HepG2 (cell line): Measurements from ENCODE around the gene ACBD6. TPM values are rescaled to one million over a fixed set of nuclear protein-coding genes. Genes with fewer than 3 reads are reported as not detected.
A peak's percentile ranks its signal among the peaks of the same experiment; 100 is the strongest.

Source experiments
- ATAC-seq: fragments of 200-7000 bp; cut with Tn5 transposase; 3 replicates; pipeline ENCODE4 v1.9.1; 2020; ENCODE audit warnings: mild to moderate bottlenecking, moderate library complexity
- BruUV-seq: library from RNA; stranded (reverse); fragments of 400-500 nt; replicated peaks from 2 replicates; lab custom pipeline; 2021; lab: Mats Ljungman, UMichigan
- CTCF ChIA-PET: fragments of 300-600 bp; formaldehyde crosslinking; extraction: SDS; loops from one replicate; lab custom pipeline; 2021; ENCODE audit warnings: low total read pairs, inconsistent platforms, low intra/inter-chr PET ratio; lab: Yijun Ruan, JAX
- POLR2A ChIA-PET: fragments of 350-600 bp; sonication (Branson Sonifier 250); formaldehyde crosslinking; loops from one replicate; lab custom pipeline; 2020; ENCODE audit warnings: antibody characterized with exemption, inconsistent platforms; lab: Yijun Ruan, JAX
- DNase-seq: peaks from one replicate; pipeline ENCODE4 v3.0.0-alpha.2; 2015; ENCODE audit warnings: low spot score
- FAIRE-seq: peaks from 3 replicates; lab custom pipeline; 2011; peaks lifted over from hg19 to GRCh38; lab: Jason Lieb, UNC
- H2AFZ ChIP-seq: one replicate; pipeline ENCODE4 v1.6.1; 2011; ENCODE audit warnings: low read length, inconsistent platforms
- H3K27ac ChIP-seq: fragments of 300-600 bp; 3 replicates; pipeline ENCODE4 v1.8.0; 2011; ENCODE audit warnings: mixed run types, mild to moderate bottlenecking, mixed read lengths, low read length, inconsistent platforms; ENCODE audit not compliant: insufficient read depth; ENCODE audit errors: extremely low read length
- H3K27me3 ChIP-seq, 2 experiments: fragments of 200-600 bp in 1 of 2; 2 replicates in 1 of 2; 3 replicates in 1 of 2; pipeline versions ENCODE4 v1.6.0 to v1.8.0; 2011; ENCODE audit warnings: low read length in 2 of 2, mild to moderate bottlenecking in 2 of 2, moderate library complexity in 2 of 2, inconsistent platforms in 1 of 2; ENCODE audit not compliant: insufficient read depth in 2 of 2, control insufficient read depth in 1 of 2
- H3K36me3 ChIP-seq, 2 experiments: fragments of 200-600 bp in 1 of 2; replicated peaks in 1 of 2; 2 replicates in 1 of 2; 3 replicates in 1 of 2; pipeline versions ENCODE4 v1.5.1 to v1.8.0; 2011; ENCODE audit warnings: low read length in 2 of 2, inconsistent platforms in 1 of 2; ENCODE audit not compliant: insufficient read depth in 2 of 2, control insufficient read depth in 1 of 2
- H3K4me1 ChIP-seq: 2 replicates; pipeline ENCODE4 v1.5.1; 2012; ENCODE audit warnings: low read length, inconsistent platforms; ENCODE audit not compliant: insufficient read depth
- H3K4me2 ChIP-seq: 2 replicates; pipeline ENCODE4 v1.6.0; 2011; ENCODE audit warnings: low read depth, low read length, inconsistent platforms
- H3K4me3 ChIP-seq, 3 experiments: fragments of 200-600 bp in 1 of 3; sonication (generic), shearing (Covaris generic) in 1 of 3; replicated peaks in 1 of 3; 2 replicates each; pipeline ENCODE4 v1.5.1; 2011 to 2016; ENCODE audit warnings: low read length in 3 of 3, inconsistent platforms in 2 of 3, low read depth in 2 of 3, mild to moderate bottlenecking in 2 of 3, control low read depth in 1 of 3, mixed read lengths in 1 of 3; ENCODE audit not compliant: insufficient read depth in 1 of 3
- H3K79me2 ChIP-seq: one replicate; pipeline ENCODE4 v1.6.1; 2011; ENCODE audit warnings: low read length, inconsistent platforms; ENCODE audit not compliant: insufficient read depth
- H3K9ac ChIP-seq: 2 replicates; pipeline ENCODE4 v1.6.0; 2011; ENCODE audit warnings: mild to moderate bottlenecking, low read depth, low read length, inconsistent platforms; ENCODE audit not compliant: insufficient read depth
- H3K9me3 ChIP-seq: 2 replicates; pipeline ENCODE4 v1.5.1; 2012; ENCODE audit warnings: mild to moderate bottlenecking, low read length
- H4K20me1 ChIP-seq: 2 replicates; pipeline ENCODE4 v1.6.0; 2011; ENCODE audit warnings: inconsistent platforms, mild to moderate bottlenecking, low read length, moderate library complexity; ENCODE audit not compliant: insufficient read depth
- ARID2 ChIP-seq: sonication (generic); formaldehyde crosslinking; IDR thresholded peaks from 2 replicates; pipeline ENCODE4 v1.8.1; 2022; ENCODE audit warnings: mild to moderate bottlenecking, missing genetic modification reagents, borderline replicate concordance
- BCL6 ChIP-seq: IDR thresholded peaks from 2 replicates; pipeline ENCODE4 v1.6.1; 2016; ENCODE audit warnings: missing genetic modification reagents, missing compliant biosample characterization
- CENPBD1 ChIP-seq: sonication (generic); formaldehyde crosslinking; IDR thresholded peaks from 2 replicates; pipeline ENCODE4 v1.8.0; 2022; ENCODE audit warnings: missing genetic modification reagents, low read depth, mild to moderate bottlenecking, borderline replicate concordance
- HNRNPLL ChIP-seq: fragments of 200-400 bp; formaldehyde crosslinking; IDR thresholded peaks from 2 replicates; pipeline ENCODE4 v1.6.1; 2017; ENCODE audit warnings: mild to moderate bottlenecking, low read depth, low read length; ENCODE audit not compliant: poor library complexity, severe bottlenecking
- HOXA5 ChIP-seq: sonication (generic); formaldehyde crosslinking; IDR thresholded peaks from 2 replicates; pipeline ENCODE4 v1.4.0; 2020; ENCODE audit warnings: missing genetic modification reagents
- IRF1 ChIP-seq: sonication (generic); formaldehyde crosslinking; IDR thresholded peaks from 2 replicates; pipeline ENCODE4 v1.4.0; 2020; ENCODE audit warnings: low read depth, mild to moderate bottlenecking, missing genetic modification reagents
- MED8 ChIP-seq: sonication (generic); formaldehyde crosslinking; IDR thresholded peaks from 2 replicates; pipeline ENCODE4 v1.8.1; 2023; ENCODE audit warnings: mild to moderate bottlenecking, missing genetic modification reagents; ENCODE audit not compliant: insufficient replicate concordance
- RARA ChIP-seq: IDR thresholded peaks from 2 replicates; pipeline ENCODE4 v1.6.1; 2016; ENCODE audit warnings: missing genetic modification reagents, missing compliant biosample characterization
- ZNF230 ChIP-seq: sonication (generic); formaldehyde crosslinking; IDR thresholded peaks from 2 replicates; pipeline ENCODE4 v1.4.0; 2020; ENCODE audit warnings: mild to moderate bottlenecking, missing genetic modification reagents
- ZXDC ChIP-seq: sonication (generic); formaldehyde crosslinking; IDR thresholded peaks from 2 replicates; pipeline ENCODE4 v1.5.0; 2020; ENCODE audit warnings: mild to moderate bottlenecking, missing genetic modification reagents
- WGBS: methylation state at CpG from one replicate; pipeline ENCODE4 v1.1.6; 2017; ENCODE audit warnings: low lambda C conversion rate; 5-methylcytosine and 5-hydroxymethylcytosine counted together
- in situ Hi-C: cut with HindIII; loops from 2 replicates; pipeline ENCODE4 v1.10.0; 2017; ENCODE audit warnings: low pct_unique_long_range_greater_than_20kb; ENCODE audit not compliant: extremely low pct_ligation_motif_present
- intact Hi-C: fragments of 100-400 bp; cut with micrococcal nuclease; formaldehyde crosslinking; loops from one replicate; pipeline ENCODE4 v1.10.0; 2022; ENCODE audit not compliant: unreplicated experiment
- polyA plus RNA-seq, 8 experiments: library from polyadenylated mRNA; depleted of rRNA in 3 of 8; stranded (reverse) in 7 of 8; unstranded in 1 of 8; fragments of >200 nt; fragmentation: Illumina TruSeq in 4 of 8; extraction: Trizol in 4 of 8; gene quantifications; 2 replicates each; pipeline versions ENCODE4 v1.2.1 to v1.2.3, GENCODE V29; 2011 to 2016; ENCODE audit warnings: low read depth in 4 of 8, missing spikeins in 1 of 8, mixed read lengths in 1 of 8; ENCODE audit not compliant: insufficient read depth in 1 of 8
- total RNA-seq, 5 experiments: library from RNA; depleted of rRNA; stranded (reverse); fragments of >200 nt; fragmentation: Illumina TruSeq; extraction: Trizol; gene quantifications; 2 replicates each; pipeline ENCODE4 v1.2.3, GENCODE V29; 2016; ENCODE audit warnings: low read depth in 1 of 5

Gene ACBD6
- total and polyA plus RNA-seq, 2 of the 13 experiments (the other 11 are each of a cell fraction or from before 2014, with no cell fraction given) = 33.5 to 47.2 TPM

GRCh38 chr1:180363246-180363995 lies 139.0 kb downstream of the ACBD6 start:
- no peak for TF ChIP-seq HNRNPLL
- TF ChIP-seq CENPBD1 (CRISPR knock-in tag) = no peak
- no peak for TF ChIP-seq ARID2
- peak; percentile 51; the same call in 1 of the 2 replicates for TF ChIP-seq RARA (CRISPR knock-in tag)
- TF ChIP-seq ZNF230 (CRISPR knock-in tag) = no peak
- no peak for TF ChIP-seq IRF1
- no peak for TF ChIP-seq HOXA5
- TF ChIP-seq MED8 (CRISPR knock-in tag) = no peak
- 0 out of 2 replicates have a peak, but pooled peaks have one; percentile 18 for TF ChIP-seq BCL6
- TF ChIP-seq ZXDC (CRISPR knock-in tag) = no peak
- H2AFZ ChIP-seq = no peak overlapping the region
- FAIRE-seq (no peak), DNase-seq (no peak), ATAC-seq (no peak)
- ChIA-PET CTCF (no interaction called here), POLR2A (no interaction called here)
- H3K4me3 ChIP-seq = no peak overlapping the region
- no peaks in the 10 kb centered on the region for H3K79me2 ChIP-seq
- H4K20me1 ChIP-seq = 0 out of 2 replicates have a peak, but pooled peaks cover 4% of the 10 kb centered on the region
- H3K27ac ChIP-seq = no peak overlapping the region
- H3K9me3 ChIP-seq = no peaks in the 10 kb centered on the region
- H3K27me3 ChIP-seq = no peaks in the 10 kb centered on the region
- H3K4me1 ChIP-seq = peaks cover 8% of the 10 kb centered on the region
- intact Hi-C loops (no loop called here), in situ Hi-C loops (no loop called here)
- 0 out of 5 replicates have a peak, but pooled peaks cover 0 to 2% of the 10 kb centered on the region in 2 experiments for H3K36me3 ChIP-seq
- no peak overlapping the region for H3K9ac ChIP-seq
- WGBS = 89% methylated on average over 5 of the region's 5 CpGs
- no TSS peak for BruUV-seq
- H3K4me2 ChIP-seq = no peak overlapping the region
